D341Med (cell line): ENCODE measurements around the gene HIPK2.

ENCODE experiments used
- DNase-seq: peaks from one replicate; pipeline ENCODE4 v3.0.0; 2012; ENCODE audit warnings: low spot score

The HIPK2 gene

DNA sequence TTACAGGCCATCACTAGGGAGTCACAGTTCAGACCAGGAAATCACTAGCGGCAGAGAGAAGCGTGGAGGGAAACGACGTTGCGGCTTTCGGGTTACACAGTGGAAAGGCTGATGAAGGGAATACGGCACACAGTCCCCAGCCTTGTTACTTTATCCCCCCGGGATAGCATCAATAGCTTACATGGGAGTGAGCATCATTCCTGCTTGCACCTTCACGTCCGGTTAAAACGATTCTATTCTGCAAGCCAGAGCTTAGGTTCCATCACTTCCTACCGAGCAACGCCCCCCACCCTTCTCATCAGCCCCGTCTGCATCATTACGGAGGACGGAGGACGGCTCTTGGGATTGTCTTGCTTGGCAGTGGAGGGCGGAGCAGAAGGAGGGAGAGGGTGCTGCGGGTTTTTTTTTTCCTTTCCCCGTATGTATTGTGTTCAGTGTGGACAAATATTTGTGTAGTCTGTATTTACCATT is 129.4 kb downstream of the HIPK2 start:
- no peak for DNase-seq

- no peak for DNase-seq
Measured at GRCh38 chr7:139647814-139648390, 129.9 kb downstream of the HIPK2 start.

GRCh38 chr7:139647085-139647484 is 130.7 kb downstream of the HIPK2 start:
- no peak for DNase-seq

- no peak for DNase-seq
Measured at GRCh38 chr7:139646566-139646965, 131.2 kb downstream of the HIPK2 start.

DNA sequence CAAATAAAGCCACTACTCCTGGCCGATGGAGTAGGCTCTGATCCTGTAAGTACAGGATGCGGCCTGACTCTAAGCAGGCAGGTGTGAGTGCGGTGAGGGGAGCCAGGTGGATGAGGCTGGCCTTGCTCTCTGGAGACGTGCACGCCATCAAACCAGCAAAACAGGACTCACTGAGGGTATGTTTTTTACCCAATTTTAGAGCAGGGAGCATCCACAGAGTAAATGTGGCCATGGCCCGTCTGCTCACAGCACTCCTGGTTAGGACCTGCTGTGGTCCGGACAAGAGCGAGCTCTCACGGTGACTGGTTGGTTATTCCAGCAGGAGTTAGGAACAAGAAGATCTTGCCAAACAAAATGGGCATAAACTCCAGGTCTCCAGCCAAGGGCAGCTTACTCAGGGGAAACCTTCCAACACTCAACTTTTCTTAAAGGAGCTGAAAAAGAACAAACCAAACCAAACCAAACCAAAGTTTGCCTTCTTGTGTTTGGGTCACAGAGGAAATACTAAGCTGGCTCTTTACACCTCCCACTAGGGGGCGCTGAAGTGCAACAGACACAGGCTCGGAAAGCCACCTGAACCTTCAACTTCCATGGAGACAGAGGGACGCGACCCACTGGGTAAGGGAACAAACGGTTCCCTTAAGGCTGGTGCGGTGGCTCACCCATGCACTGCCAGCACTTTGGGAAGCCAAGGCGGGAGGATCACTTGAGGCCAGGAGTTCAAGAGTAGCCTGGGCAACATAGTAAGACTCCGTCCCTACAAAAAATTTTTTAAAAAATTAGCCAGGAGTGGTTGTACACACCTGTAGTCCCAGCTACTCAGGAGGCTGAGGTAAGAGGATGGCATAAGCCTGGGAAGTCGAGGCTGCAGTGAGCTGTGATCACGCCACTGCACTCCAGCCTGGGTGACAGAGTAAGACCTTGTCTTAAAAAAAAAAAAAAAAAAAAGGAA is 131.9 kb downstream of the HIPK2 start:
- peak; percentile 78 for DNase-seq

DNA sequence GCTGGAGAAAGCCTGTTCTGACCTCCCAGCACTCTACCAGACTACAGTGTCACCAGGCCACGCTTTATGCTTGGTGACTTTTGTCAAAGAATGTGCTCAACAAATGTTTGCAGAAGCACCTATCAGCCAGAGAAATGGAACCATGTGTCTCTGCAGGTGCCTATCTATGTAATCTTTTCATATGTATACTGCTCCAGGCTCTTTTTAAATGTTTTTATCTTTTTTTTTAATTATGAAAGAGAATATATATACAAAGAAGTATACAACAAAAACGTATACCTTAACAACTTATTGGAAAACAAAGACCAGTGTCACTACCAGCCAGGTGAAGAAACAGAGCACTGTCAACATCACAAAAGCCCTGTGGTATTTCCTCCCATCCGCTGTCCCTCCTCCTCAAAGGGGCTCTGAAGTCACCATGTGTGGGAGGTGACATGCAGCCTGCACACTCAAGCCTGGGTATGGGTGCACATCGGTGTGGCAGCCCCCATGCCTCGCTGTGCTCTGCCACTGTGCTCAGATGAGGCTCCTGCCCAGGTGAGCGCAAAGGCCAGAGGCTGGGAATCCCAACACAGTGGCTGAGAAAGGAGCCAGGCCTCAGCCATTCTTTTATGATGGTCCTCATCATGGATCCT is 133.7 kb downstream of the HIPK2 start:
- no peak for DNase-seq

- DNase-seq: no peak
Measured at GRCh38 chr7:139642283-139642682, 135.5 kb downstream of the HIPK2 start.

DNA sequence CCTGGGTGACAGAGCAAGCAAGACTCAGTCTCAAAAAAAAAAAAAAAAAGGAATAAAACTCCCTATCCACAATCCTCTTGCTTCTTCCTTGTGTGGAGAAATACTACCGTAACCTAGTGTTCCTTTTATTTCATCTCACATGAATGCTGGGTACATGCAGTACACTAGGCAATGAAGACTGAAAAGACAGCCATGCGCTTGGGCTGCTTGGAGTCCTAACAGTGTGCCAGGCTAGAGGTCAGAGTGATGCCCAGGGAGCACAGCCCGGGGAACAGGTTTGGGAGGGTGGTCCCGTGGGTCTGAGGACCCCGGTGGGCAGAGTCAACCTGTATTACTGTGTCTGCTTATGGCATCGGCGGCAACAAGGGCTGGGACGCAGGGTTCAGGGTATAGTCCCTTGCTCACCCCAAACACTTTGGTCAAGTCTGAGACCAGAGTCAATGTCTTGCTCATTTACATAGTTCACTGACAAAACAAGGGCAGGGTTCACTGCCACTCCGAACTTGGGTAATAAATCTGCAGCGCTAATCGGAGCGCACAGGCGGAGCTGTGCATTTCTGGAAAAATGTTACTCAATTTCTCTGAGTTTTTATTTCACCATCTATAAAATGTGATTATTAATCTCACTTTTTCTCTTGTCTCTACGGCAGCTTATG is 136.3 kb downstream of the HIPK2 start:
- no peak for DNase-seq

DNA sequence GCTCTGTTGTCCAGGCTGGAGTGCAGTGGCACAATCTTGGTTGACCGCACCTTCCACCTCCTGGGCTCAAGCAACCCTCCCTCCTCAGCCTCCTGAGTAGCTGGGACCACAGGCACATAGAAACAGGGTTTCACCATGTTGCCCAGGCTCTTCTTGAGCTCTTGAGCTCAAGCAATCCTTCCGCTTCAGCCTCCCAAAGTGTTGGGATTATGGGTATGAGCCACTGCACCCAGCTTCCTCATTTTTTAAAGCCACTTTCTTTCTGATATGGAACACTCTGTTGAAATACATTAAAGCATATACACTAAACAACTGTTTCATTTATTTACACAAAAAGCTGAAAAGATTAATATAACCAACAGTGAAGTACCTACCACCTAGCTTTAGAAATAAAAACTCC is 137.1 kb downstream of the HIPK2 start:
- DNase-seq: no peak

- DNase-seq: no peak
Measured at GRCh38 chr7:139639563-139639962, 138.2 kb downstream of the HIPK2 start.

- DNase-seq: no peak
Measured at GRCh38 chr7:139635526-139636302, 142.1 kb downstream of the HIPK2 start.

GRCh38 chr7:139634087-139634486 is 143.7 kb downstream of the HIPK2 start:
- DNase-seq: no peak

DNA sequence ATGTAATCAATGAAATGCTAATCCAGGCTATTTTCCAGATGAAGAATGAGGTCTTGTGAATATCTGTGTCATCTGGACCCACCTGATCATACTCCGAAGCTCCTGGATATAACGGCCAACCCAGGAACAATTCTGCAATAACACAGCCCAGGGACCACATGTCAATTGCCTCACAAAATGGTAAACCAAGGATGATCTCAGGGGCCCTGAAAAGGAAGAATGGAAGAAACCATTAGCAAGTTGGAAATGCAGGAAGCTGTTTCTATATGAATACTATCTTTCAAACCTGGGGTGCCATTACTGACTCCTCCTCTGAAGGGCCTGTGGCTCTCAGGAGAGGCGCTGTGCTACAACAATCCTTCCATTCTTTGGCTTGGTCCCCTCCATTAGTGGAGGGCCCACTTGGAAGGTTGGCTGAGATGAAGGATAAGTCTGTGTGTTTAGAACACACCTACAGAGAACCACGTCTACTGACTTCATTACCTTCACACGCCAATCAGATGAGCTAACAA is 146.2 kb downstream of the HIPK2 start:
- DNase-seq: no peak

- no peak for DNase-seq
Measured at GRCh38 chr7:139630643-139631519, 146.9 kb downstream of the HIPK2 start.

- no peak for DNase-seq
Measured at GRCh38 chr7:139629392-139630082, 148.3 kb downstream of the HIPK2 start.

DNA sequence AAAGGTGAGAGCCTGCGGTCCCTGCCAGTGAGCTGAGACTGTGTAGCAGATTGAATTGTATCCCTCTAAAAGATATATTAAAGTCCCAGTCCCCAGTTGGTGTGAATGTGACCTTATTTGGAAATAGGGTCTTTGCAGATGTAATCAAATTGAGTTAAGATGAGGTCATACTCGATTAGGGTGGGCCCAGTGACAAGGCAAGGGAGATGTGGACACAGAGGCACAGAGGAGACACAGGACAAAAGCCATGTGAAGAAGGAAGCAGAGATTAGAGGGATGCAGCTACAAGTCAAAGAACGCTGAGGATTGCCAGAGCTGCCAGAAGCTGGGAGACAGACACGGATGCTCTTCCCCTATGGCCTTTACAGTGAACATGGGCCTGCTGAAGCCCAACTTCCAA is 150.0 kb downstream of the HIPK2 start:
- DNase-seq: no peak

- DNase-seq: no peak
Measured at GRCh38 chr7:139626817-139627216, 151.0 kb downstream of the HIPK2 start.

GRCh38 chr7:139623518-139623917 is 154.3 kb downstream of the HIPK2 start:
- no peak for DNase-seq

DNA sequence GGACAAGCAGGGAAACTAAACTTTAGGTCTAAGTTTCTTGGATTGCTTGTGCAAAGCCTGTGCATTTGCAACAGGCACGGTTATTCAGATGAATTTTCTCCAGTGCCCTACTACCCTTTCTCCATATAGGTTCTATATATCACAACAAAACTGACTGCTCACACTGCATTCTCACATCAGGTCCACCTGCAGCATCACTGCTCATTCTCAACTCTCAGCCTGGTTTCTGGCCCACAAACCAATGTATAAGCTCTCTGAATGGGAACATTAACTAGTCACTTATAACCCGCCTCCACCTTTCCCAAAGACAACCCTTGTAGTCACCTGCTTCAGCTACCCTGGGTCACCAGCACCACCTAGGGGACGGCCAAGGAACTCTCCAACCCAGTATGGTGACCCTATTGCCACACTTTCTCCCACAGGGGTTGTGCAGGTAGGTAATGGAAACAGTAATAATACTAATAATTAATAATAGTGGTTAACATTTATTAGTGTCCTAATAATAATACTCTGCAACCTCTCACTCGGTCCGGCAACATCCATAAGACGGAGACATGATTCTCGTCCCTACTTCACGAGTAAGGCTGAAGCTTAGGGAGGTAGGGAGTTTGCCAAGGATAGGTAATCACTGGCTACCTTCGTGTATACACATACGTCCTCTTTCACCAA is 157.0 kb downstream of the HIPK2 start:
- peak; percentile 77 for DNase-seq
